Measurements from ENCODE around the gene RPS18. TPM values are rescaled to one million over a fixed set of nuclear protein-coding genes. Genes with fewer than 3 reads are reported as not detected.

RPS18 gene
- total and polyA plus RNA-seq, 9 of the 15 experiments (the other 6 are each of a cell fraction or from before 2014, with no cell fraction given): 5,023 to 17,516 (median 8,131) TPM

- TF ChIP-seq, protein P1, sequence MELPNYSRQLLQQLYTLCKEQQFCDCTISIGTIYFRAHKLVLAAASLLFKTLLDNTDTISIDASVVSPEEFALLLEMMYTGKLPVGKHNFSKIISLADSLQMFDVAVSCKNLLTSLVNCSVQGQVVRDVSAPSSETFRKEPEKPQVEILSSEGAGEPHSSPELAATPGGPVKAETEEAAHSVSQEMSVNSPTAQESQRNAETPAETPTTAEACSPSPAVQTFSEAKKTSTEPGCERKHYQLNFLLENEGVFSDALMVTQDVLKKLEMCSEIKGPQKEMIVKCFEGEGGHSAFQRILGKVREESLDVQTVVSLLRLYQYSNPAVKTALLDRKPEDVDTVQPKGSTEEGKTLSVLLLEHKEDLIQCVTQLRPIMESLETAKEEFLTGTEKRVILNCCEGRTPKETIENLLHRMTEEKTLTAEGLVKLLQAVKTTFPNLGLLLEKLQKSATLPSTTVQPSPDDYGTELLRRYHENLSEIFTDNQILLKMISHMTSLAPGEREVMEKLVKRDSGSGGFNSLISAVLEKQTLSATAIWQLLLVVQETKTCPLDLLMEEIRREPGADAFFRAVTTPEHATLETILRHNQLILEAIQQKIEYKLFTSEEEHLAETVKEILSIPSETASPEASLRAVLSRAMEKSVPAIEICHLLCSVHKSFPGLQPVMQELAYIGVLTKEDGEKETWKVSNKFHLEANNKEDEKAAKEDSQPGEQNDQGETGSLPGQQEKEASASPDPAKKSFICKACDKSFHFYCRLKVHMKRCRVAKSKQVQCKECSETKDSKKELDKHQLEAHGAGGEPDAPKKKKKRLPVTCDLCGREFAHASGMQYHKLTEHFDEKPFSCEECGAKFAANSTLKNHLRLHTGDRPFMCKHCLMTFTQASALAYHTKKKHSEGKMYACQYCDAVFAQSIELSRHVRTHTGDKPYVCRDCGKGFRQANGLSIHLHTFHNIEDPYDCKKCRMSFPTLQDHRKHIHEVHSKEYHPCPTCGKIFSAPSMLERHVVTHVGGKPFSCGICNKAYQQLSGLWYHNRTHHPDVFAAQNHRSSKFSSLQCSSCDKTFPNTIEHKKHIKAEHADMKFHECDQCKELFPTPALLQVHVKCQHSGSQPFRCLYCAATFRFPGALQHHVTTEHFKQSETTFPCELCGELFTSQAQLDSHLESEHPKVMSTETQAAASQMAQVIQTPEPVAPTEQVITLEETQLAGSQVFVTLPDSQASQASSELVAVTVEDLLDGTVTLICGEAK (IDR thresholded peaks at IDR 0.05): peak; percentile 58
- TF ChIP-seq, protein P1 (CRISPR knock-in tag; IDR thresholded peaks at IDR 0.05): no peak
- no peak for TF ChIP-seq ATF2 (CRISPR knock-in tag; IDR thresholded peaks at IDR 0.05)
- peak; percentile 55; the same call in 1 of the 2 replicates for TF ChIP-seq POLR2H (tag; IDR thresholded peaks at IDR 0.05; ENCODE audit: low read depth)
- no peak for TF ChIP-seq RHOXF2B (CRISPR knock-in tag; conservative IDR thresholded peaks at IDR 0.05)
- no peak for TF ChIP-seq ZNF431 (CRISPR knock-in tag; IDR thresholded peaks at IDR 0.05)
- TF ChIP-seq MAZ (CRISPR knock-in tag; conservative IDR thresholded peaks at IDR 0.05 in 1 of 2, IDR thresholded peaks at IDR 0.05 in 1 of 2): peak; percentile 93 to 95
- TF ChIP-seq KLF6 (CRISPR knock-in tag; IDR thresholded peaks at IDR 0.05; ENCODE audit: borderline replicate concordance): no peak
- no peak for TF ChIP-seq ZNF778 (CRISPR knock-in tag; IDR thresholded peaks at IDR 0.05)
- no peak for TF ChIP-seq SMAD2 (IDR thresholded peaks at IDR 0.05; ENCODE audit: low read depth, low read length)
- TF ChIP-seq ERF (CRISPR knock-in tag; IDR thresholded peaks at IDR 0.05): 0 out of 2 replicates have a peak, but pooled peaks have one; percentile 77
- no peak for TF ChIP-seq HNRNPH1 (optimal IDR thresholded peaks at IDR 0.05; ENCODE audit: low read depth, low read length)
- TF ChIP-seq ZNF57 (CRISPR knock-in tag; IDR thresholded peaks at IDR 0.05): no peak
- TF ChIP-seq ZNF347 (CRISPR knock-in tag; IDR thresholded peaks at IDR 0.05; ENCODE audit: low read depth): no peak
- TF ChIP-seq ETS1 (conservative IDR thresholded peaks at IDR 0.05; ENCODE audit: control insufficient read depth, low read depth, low read length): no peak; the same call in 1 of the 2 replicates
- peak; percentile 19; the same call in 1 of the 2 replicates for TF ChIP-seq ZKSCAN1 (IDR thresholded peaks at IDR 0.05; ENCODE audit: low read depth, low read length)
Observed at GRCh38 chr6:33317669-33318425, 46.0 kb downstream of the RPS18 start, which contains the start of gene ZBTB22 (continued).

All from K562 (cell line).